ENCODE measurements around the gene STK32C. TPM values are rescaled to one million over a fixed set of nuclear protein-coding genes. Genes with fewer than 3 reads are reported as not detected.

The STK32C gene
- total RNA-seq, 1 donor from 2014 or later, result 12.9 TPM

GRCh38 chr10:132181691-132182425 is 125.9 kb downstream of the STK32C start:
- peaks cover 72% of the 10 kb centered on the region for H3K27me3 Mint-ChIP-seq
- no peak for TF ChIP-seq CTCF (conservative IDR thresholded peaks at IDR 0.05)

GRCh38 chr10:132180736-132181135 is 127.0 kb downstream of the STK32C start:
- H3K36me3 Mint-ChIP-seq, result no peaks in the 10 kb centered on the region
- H3K4me1 Mint-ChIP-seq (ENCODE audit: unreplicated experiment), result peaks cover 20% of the 10 kb centered on the region
- H3K4me3 Mint-ChIP-seq, result no peak overlapping the region
- no peak for TF ChIP-seq CTCF (conservative IDR thresholded peaks at IDR 0.05)
- H3K27me3 Mint-ChIP-seq, result peaks cover 80% of the 10 kb centered on the region
- no peak for DNase-seq (ENCODE audit: extremely low spot score, unreplicated experiment)
- H3K9me3 Mint-ChIP-seq, result no peaks in the 10 kb centered on the region
- H3K27ac Mint-ChIP-seq, result no peak overlapping the region

More at GRCh38 chr10:132181691-132182425, 125.9 kb downstream of the STK32C start:
- Mint-ChIP-seq H3K36me3 (no peaks in the 10 kb centered on the region), H3K27ac (no peak overlapping the region), H3K4me3 (no peak overlapping the region), H3K4me1 (ENCODE audit: unreplicated experiment) (peaks cover 14% of the 10 kb centered on the region), H3K9me3 (no peaks in the 10 kb centered on the region)
- DNase-seq (ENCODE audit: extremely low spot score, unreplicated experiment), result no peak

- peaks cover 84% of the 10 kb centered on the region for H3K27me3 Mint-ChIP-seq
- no peaks in the 10 kb centered on the region for H3K36me3 Mint-ChIP-seq
- H3K27ac Mint-ChIP-seq, result no peak overlapping the region
- no peak overlapping the region for H3K4me3 Mint-ChIP-seq
- H3K9me3 Mint-ChIP-seq, result no peaks in the 10 kb centered on the region
- DNase-seq (ENCODE audit: extremely low spot score, unreplicated experiment), result no peak
- TF ChIP-seq CTCF (conservative IDR thresholded peaks at IDR 0.05), result no peak
- peaks cover 18% of the 10 kb centered on the region for H3K4me1 Mint-ChIP-seq (ENCODE audit: unreplicated experiment)
Measured at GRCh38 chr10:132179551-132180392, 128.0 kb downstream of the STK32C start.

GRCh38 chr10:132178672-132179545 is 128.8 kb downstream of the STK32C start:
- Mint-ChIP-seq H3K9me3 (no peaks in the 10 kb centered on the region), H3K4me3 (no peak overlapping the region), H3K36me3 (no peaks in the 10 kb centered on the region), H3K27ac (no peak overlapping the region), H3K27me3 (peaks cover 80% of the 10 kb centered on the region), H3K4me1 (ENCODE audit: unreplicated experiment) (peaks cover 16% of the 10 kb centered on the region)
- DNase-seq (ENCODE audit: extremely low spot score, unreplicated experiment), result no peak
- TF ChIP-seq CTCF (conservative IDR thresholded peaks at IDR 0.05), result no peak

GRCh38 chr10:132178046-132178445 is 129.7 kb downstream of the STK32C start:
- peaks cover 13% of the 10 kb centered on the region for H3K4me1 Mint-ChIP-seq (ENCODE audit: unreplicated experiment)
- H3K27me3 Mint-ChIP-seq, result peaks cover 75% of the 10 kb centered on the region
- TF ChIP-seq CTCF (conservative IDR thresholded peaks at IDR 0.05), result no peak
- peaks cover 3% of the 10 kb centered on the region for H3K9me3 Mint-ChIP-seq
- no peak overlapping the region for H3K27ac Mint-ChIP-seq
- no peak overlapping the region for H3K4me3 Mint-ChIP-seq
- peaks cover 3% of the 10 kb centered on the region for H3K36me3 Mint-ChIP-seq
- DNase-seq (ENCODE audit: extremely low spot score, unreplicated experiment), result no peak
